Fibroblast of pulmonary artery (primary cell): ENCODE data around the gene GLMN.
"Not testable (repeated sequence)": the region's sequence is repeated elsewhere in the genome, so short reads cannot be mapped to it uniquely, and the experiment has no call there.

ENCODE experiments used
- DNase-seq: peaks from one replicate; pipeline ENCODE4 v3.0.0-alpha.2; 2010; ENCODE audit warnings: low read depth
- H3K4me3 ChIP-seq: replicated peaks from 2 replicates; pipeline ENCODE4 v1.5.1; 2011; ENCODE audit warnings: low read depth, mild to moderate bottlenecking, control low read depth, low read length, moderate library complexity
- CTCF ChIP-seq: IDR thresholded peaks from 2 replicates; pipeline ENCODE4 v1.5.1; 2011; ENCODE audit warnings: mild to moderate bottlenecking, control low read depth, low read length, inconsistent platforms; ENCODE audit errors: missing control alignments

GLMN gene

GRCh38 chr1:92298213-92298572, 594 bp downstream of the GLMN start:
- H3K4me3 ChIP-seq: peak overlapping the region; percentile 84
- peak; percentile 12 for TF ChIP-seq CTCF
- no peak for DNase-seq

- no peak overlapping the region for H3K4me3 ChIP-seq
- TF ChIP-seq CTCF: peak; percentile 86
- DNase-seq: peak; percentile 83
These were observed 7.3 kb downstream of the GLMN start for GRCh38 chr1:92291372-92291999.

GRCh38 chr1:92281411-92281810, 17.4 kb downstream of the GLMN start:
- DNase-seq, H3K4me3 ChIP-seq: not testable (repeated sequence)

GRCh38 chr1:92279781-92280180, 19.0 kb downstream of the GLMN start:
- not testable (repeated sequence) for DNase-seq, H3K4me3 ChIP-seq

GRCh38 chr1:92277105-92277723, 21.6 kb downstream of the GLMN start:
- peak; percentile 54 for DNase-seq
- TF ChIP-seq CTCF: no peak

GRCh38 chr1:92276082-92276481, 22.7 kb downstream of the GLMN start:
- DNase-seq: no peak
- H3K4me3 ChIP-seq: no peak overlapping the region
- TF ChIP-seq CTCF: no peak

More at GRCh38 chr1:92277105-92277723, 21.6 kb downstream of the GLMN start:
- H3K4me3 ChIP-seq: no peak overlapping the region

- peak; percentile 18 for DNase-seq
- no peak overlapping the region for H3K4me3 ChIP-seq
- no peak for TF ChIP-seq CTCF
These were observed 23.8 kb downstream of the GLMN start for GRCh38 chr1:92274939-92275338.

GRCh38 chr1:92273039-92273438, 25.7 kb downstream of the GLMN start:
- DNase-seq: no peak
- TF ChIP-seq CTCF: no peak
- H3K4me3 ChIP-seq: no peak overlapping the region
